Memory B cell (primary cell): Measurements from ENCODE around the gene CA10.

Source experiments
- ATAC-seq: fragments of 150-1000 bp; cut with Tn5 transposase; 2 replicates; pipeline ENCODE4 v1.10.0; 2021; ENCODE audit warnings: low read depth, mild to moderate bottlenecking, moderate library complexity
- DNase-seq, 2 donors: peaks; one replicate each; pipeline ENCODE4 v3.0.0; 2022; ENCODE audit warnings: low spot score in 2 of 2
- H3K27ac Mint-ChIP-seq: one replicate; pipeline ENCODE4 v1.8.0; 2022; ENCODE audit warnings: mild to moderate bottlenecking, moderate library complexity, mixed read lengths
- H3K27me3 Mint-ChIP-seq: one replicate; pipeline ENCODE4 v1.8.0; 2022; ENCODE audit warnings: mixed read lengths
- H3K36me3 Mint-ChIP-seq: one replicate; pipeline ENCODE4 v1.8.0; 2022; ENCODE audit warnings: mild to moderate bottlenecking, mixed read lengths
- H3K4me1 Mint-ChIP-seq: one replicate; pipeline ENCODE4 v1.8.0; 2022; ENCODE audit warnings: mixed read lengths
- H3K4me3 Mint-ChIP-seq: one replicate; pipeline ENCODE4 v1.8.0; 2022; ENCODE audit warnings: mild to moderate bottlenecking, moderate library complexity, mixed read lengths
- H3K9me3 Mint-ChIP-seq: one replicate; pipeline ENCODE4 v1.8.0; 2022; ENCODE audit warnings: mixed read lengths

The CA10 gene

DNA sequence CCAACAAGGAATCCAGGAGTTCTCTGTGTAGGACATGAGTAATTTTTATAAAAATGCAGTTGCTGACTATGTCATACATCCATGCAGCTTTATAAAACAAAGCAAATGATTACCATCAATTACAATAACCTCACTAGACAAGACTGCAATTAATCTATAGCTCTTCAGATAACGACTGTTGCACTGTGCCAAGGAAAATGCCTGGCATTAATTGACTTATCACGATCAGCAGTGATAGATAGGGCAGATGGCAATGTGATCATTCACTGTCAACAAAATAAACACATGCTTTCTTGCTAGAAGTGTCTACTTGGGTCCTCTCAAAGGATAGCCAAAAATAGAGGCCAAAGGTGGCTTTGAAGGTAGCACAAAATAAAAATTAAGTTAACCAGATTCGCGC lies 415.0 kb downstream of the CA10 start:
- ATAC-seq = no peak
- no peaks in the 10 kb centered on the region for H3K4me1 Mint-ChIP-seq

DNA sequence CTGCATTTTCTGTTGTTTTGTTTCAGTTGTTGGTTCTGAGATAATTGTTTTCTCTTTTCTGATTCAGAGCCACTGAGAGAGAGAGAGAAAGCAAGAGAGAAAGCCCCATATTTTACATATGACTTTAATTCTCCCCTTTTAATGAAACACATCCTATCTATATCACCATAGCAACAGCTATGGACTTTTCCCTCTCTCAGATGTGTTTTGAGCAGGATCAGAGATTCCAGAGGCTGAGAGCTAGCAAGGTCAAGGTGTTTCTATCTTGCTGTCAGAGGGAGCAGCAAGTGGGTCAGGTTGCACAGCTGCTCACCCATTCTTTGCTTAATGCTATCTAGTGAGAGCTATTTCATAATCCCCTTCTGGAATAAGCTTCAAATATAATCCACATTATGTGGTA lies 415.9 kb downstream of the CA10 start:
- no peak for ATAC-seq
- no peaks in the 10 kb centered on the region for H3K4me1 Mint-ChIP-seq
- H3K9me3 Mint-ChIP-seq = no peaks in the 10 kb centered on the region
- H3K27ac Mint-ChIP-seq = no peak overlapping the region
- H3K4me3 Mint-ChIP-seq = no peak overlapping the region
- H3K27me3 Mint-ChIP-seq = peaks cover 4% of the 10 kb centered on the region
- H3K36me3 Mint-ChIP-seq = no peaks in the 10 kb centered on the region
- no peak for DNase-seq

More for the DNA sequence above, 415.0 kb downstream of the CA10 start:
- no peaks in the 10 kb centered on the region for H3K9me3 Mint-ChIP-seq
- no peaks in the 10 kb centered on the region for H3K36me3 Mint-ChIP-seq
- no peak for DNase-seq
- H3K4me3 Mint-ChIP-seq = no peak overlapping the region
- peaks cover 4% of the 10 kb centered on the region for H3K27me3 Mint-ChIP-seq
- no peak overlapping the region for H3K27ac Mint-ChIP-seq

DNA sequence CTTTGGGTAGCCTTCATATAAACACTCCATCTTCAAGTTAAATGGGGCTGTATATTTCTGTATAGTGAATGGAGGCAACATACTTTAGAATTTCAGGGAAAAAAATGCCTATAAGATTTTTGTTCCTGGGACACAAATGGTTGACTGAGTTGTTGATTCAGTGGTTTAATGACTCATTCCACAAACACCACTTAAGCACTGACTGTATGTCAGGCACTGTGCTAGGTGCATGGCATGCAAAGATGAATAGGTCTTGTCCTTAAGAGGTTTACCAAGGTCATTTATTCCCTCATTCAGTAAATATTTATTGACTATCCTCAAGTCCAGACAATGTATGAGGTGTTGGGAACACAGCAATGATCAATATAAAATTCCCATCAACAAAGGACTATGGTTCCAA lies 417.1 kb downstream of the CA10 start:
- ATAC-seq = no peak
- no peak overlapping the region for H3K4me3 Mint-ChIP-seq
- no peaks in the 10 kb centered on the region for H3K36me3 Mint-ChIP-seq
- H3K27me3 Mint-ChIP-seq = peaks cover 4% of the 10 kb centered on the region
- H3K27ac Mint-ChIP-seq = no peak overlapping the region
- no peaks in the 10 kb centered on the region for H3K4me1 Mint-ChIP-seq
- H3K9me3 Mint-ChIP-seq = no peaks in the 10 kb centered on the region
- DNase-seq = no peak

DNA sequence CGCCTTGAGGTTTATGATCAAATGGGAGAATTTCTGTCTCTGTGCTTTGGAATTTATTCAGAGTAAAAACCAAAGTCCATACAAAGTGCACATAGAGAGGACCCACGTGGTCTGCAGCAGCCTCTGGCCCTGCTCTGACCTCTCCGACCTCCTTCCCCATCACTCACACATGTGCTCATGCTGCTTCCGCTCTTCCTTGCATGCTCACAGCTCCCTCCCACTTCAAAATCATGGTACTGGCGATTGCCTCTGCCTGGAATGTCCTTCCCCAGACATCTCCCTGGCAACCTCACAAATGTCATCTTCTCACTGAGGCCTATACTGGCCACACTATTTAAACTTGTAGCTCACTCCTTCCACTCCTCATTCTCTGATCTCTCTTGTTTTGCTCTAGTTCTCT lies 418.0 kb downstream of the CA10 start:
- Mint-ChIP-seq H3K27ac (no peak overlapping the region), H3K36me3 (no peaks in the 10 kb centered on the region), H3K4me3 (no peak overlapping the region), H3K9me3 (no peaks in the 10 kb centered on the region), H3K4me1 (no peaks in the 10 kb centered on the region), H3K27me3 (peaks cover 4% of the 10 kb centered on the region)
- no peak for ATAC-seq
- DNase-seq = no peak

DNA sequence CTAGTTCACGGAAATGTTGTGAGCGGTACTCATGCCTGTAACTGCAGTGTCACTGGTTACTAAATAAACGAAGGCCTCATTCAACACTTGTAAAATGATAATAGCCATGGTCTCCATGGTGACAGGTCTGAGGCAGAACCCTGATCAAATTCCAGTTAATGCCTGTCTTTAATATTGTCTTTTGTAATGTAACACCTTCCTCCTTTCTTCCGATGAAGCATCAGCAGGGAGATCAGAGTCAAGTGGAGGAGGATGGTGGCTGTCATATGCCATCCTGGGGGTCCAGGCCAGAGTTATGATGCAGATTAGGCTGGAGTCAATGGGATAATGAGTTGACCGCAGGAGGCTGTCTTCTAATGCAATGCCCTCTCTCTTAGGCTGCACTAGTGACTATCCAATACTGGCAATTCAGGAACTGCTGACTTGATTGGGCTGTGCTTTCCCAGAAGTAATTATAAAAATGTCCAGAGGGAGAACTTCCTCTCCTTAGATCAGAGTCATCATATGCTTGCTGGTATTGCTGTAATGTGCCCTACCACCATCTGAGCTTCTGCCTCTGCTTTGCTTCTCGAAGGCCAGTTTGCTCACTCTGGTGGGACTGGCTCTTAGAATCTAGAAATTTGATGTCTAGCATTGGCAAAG lies 419.1 kb downstream of the CA10 start:
- no peak for ATAC-seq
- H3K4me3 Mint-ChIP-seq = no peak overlapping the region
- DNase-seq = no peak
- H3K27me3 Mint-ChIP-seq = peaks cover 4% of the 10 kb centered on the region
- no peaks in the 10 kb centered on the region for H3K36me3 Mint-ChIP-seq
- no peaks in the 10 kb centered on the region for H3K4me1 Mint-ChIP-seq
- H3K27ac Mint-ChIP-seq = no peak overlapping the region
- no peaks in the 10 kb centered on the region for H3K9me3 Mint-ChIP-seq

DNA sequence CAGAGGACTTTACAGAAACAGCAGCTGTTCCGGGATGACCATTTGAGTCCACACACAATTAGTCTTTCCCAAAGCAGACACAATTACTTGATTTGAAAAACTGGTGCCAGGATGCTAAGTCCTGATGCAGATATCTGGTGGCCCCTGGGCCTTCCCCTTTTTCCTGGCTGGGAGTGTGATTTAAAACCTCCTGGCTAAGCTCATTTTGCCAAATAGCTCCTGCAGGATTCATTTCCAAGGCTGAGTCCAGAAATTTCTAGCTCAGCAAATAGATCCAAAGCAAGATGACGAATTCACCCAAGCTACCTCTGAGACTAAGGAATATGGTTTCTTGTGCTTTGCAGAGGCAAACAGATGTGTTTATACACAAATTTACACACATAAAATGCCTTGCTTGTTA lies 422.2 kb downstream of the CA10 start:
- H3K4me3 Mint-ChIP-seq = no peak overlapping the region
- H3K4me1 Mint-ChIP-seq = no peaks in the 10 kb centered on the region
- H3K9me3 Mint-ChIP-seq = no peaks in the 10 kb centered on the region
- DNase-seq (no peak), ATAC-seq (no peak)
- no peak overlapping the region for H3K27ac Mint-ChIP-seq
- H3K27me3 Mint-ChIP-seq = peaks cover 6% of the 10 kb centered on the region
- no peaks in the 10 kb centered on the region for H3K36me3 Mint-ChIP-seq

DNA sequence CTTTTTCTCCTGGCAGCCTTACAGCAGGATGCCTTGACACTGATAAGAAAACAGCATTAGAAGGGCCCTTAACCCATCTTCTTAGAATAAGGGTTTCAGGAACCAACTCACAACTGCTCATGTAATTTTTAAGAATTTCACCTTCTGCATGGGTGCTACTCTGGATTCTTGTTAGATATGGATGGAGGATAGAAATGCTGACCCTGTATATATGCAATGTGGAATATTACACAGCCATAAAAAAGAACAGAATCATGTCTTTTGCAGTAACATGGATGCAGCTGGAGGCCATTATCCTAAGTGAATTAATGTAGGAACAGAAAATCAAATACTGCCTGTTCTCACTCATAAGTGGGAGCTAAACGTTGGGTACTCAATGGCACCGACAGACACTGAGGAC lies 423.5 kb downstream of the CA10 start:
- H3K4me1 Mint-ChIP-seq = no peaks in the 10 kb centered on the region

DNA sequence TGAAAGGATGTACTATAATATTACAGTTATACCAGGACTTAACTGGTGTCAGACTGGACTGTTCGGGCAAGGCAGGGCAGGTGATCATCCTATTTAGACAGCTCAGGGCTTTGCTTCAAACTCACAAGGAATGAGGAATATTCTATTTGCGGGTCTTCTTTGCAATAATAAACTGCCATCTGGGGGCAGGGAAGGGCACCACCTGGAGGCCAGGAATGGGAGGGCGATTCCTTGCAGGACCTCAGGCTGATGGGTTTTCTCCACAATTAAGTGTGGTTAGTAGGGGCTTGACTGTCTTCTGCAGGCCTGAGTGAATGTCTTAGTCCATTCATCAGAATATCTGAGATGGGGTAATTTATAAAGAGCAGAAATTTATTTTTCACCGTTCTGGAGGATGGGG lies 424.1 kb downstream of the CA10 start:
- DNase-seq (no peak), ATAC-seq (no peak)
- Mint-ChIP-seq H3K27ac (no peak overlapping the region), H3K4me1 (no peaks in the 10 kb centered on the region), H3K27me3 (peaks cover 3% of the 10 kb centered on the region), H3K36me3 (no peaks in the 10 kb centered on the region), H3K9me3 (no peaks in the 10 kb centered on the region), H3K4me3 (no peak overlapping the region)

More for the DNA sequence above, 423.5 kb downstream of the CA10 start:
- Mint-ChIP-seq H3K36me3 (no peaks in the 10 kb centered on the region), H3K27me3 (peaks cover 3% of the 10 kb centered on the region), H3K4me3 (no peak overlapping the region), H3K9me3 (no peaks in the 10 kb centered on the region), H3K27ac (no peak overlapping the region)
- DNase-seq = no peak
- ATAC-seq = no peak

DNA sequence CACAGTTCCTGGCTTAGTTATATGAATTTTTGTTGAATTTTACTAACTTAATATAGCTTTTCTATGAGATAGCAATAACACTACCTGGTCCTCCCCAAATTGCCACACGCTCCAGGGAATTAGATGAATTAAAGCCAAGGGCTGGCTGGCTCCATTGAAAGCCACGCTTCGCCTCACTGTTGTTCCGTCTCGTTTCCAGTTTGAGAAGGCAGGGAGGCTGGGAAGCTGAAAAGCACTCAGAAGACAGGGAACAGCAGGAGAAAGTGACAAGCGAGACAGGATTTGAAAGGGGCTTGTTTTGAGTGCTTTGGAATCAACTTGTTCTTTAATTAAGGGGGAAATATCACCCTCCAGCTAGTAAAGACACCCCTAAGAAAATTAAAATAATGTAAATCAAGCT lies 425.3 kb downstream of the CA10 start:
- no peak for DNase-seq
- H3K27me3 Mint-ChIP-seq = peaks cover 4% of the 10 kb centered on the region
- no peaks in the 10 kb centered on the region for H3K36me3 Mint-ChIP-seq
- no peak for ATAC-seq
- H3K27ac Mint-ChIP-seq = no peak overlapping the region
- no peaks in the 10 kb centered on the region for H3K4me1 Mint-ChIP-seq
- H3K4me3 Mint-ChIP-seq = no peak overlapping the region
- H3K9me3 Mint-ChIP-seq = peaks cover 1% of the 10 kb centered on the region

DNA sequence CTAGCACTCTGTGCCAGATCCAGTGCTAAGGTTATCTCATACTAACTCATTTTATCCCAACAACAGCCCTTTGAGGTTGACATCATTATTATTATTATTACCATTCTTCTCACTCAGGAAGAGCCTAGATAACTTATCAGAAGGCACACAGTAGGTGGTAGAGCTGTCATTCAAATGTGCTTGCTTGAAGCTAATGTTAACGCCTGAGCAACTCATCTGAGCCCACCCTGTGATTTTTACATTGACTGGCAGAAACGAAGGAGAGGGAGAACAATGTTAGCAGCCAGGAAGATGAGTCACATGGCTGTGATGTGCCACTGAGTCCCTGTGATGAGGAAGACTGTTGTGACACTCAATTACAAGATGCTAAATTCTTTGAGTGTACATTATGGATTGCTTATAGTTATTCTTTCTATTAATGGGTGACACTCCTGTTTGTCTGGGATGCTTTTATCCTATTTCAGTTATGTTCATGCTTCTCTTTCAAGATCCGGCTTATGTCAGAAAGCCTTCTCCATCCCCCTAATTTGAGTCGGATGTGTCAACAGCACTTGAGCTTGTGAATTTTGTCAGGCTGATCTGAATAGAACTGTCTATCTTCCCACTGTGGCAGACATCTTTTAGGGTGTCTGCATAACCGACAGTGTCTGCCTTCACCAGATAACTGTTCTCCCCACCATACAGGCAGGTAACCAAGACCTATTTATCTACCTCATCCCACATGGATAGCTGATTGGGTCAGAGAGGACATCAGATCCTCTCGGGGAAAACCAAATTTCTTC lies 426.4 kb downstream of the CA10 start:
- Mint-ChIP-seq H3K27me3 (peaks cover 4% of the 10 kb centered on the region), H3K36me3 (no peaks in the 10 kb centered on the region), H3K9me3 (peaks cover 1% of the 10 kb centered on the region), H3K4me3 (no peak overlapping the region), H3K27ac (no peak overlapping the region), H3K4me1 (no peaks in the 10 kb centered on the region)
- DNase-seq (no peak), ATAC-seq (no peak)

DNA sequence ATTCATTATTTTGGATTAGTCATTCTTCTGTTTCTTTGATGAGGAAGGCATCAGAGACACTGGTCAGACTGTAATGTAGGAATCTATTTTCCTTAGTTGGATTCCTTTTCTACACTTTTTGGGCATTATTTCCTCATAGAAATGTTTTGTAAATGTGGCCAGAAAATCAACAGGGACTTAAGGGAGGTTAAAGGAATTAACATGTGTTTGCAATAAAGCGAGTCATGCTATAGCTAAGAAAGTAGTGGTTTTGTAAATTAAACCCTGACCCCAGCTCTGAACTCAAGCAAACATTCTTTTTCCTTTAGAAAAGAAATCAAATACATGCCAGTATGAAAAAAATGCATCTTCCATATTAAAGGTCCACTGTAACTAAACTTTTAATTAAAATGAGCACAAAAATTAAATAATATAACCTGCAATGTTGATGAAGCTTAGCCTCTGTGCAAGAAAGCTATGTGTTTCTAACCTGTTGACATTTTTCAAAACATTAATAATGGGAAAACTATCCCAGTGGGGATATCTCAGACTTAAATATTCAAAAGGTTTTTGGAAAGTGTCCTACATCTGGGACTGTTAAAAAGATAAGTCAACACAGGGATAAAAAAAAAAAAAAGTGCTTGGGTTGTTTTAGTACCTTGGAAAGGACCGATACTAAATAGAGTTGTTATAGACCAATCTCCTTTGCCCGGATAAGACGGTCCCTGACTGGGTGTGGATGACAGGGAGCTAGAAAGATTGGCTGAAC lies 428.0 kb downstream of the CA10 start:
- ATAC-seq = no peak

DNA sequence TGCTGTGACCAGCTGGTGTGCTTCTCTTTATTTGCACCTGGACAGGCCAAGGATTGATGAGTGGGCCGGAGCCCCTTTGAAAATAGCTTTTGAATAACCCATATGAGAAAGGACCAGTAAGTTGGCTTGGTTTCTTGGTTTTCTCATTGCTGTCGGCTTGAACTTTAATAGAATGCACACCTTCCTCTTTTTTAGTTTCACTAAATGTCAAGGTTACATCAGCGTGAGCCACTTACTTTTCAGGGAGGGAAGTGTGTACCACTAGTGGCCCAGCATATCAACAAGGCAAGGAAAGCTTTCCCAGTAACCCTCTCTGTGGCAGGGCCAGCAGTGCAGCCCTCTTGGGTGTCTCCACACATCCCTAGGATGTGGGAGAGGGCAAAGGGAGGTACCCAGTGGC lies 433.3 kb downstream of the CA10 start:
- DNase-seq (no peak), ATAC-seq (no peak)
- peaks cover 6% of the 10 kb centered on the region for H3K27me3 Mint-ChIP-seq
- peaks cover 5% of the 10 kb centered on the region for H3K9me3 Mint-ChIP-seq
- peaks cover 2% of the 10 kb centered on the region for H3K4me1 Mint-ChIP-seq
- no peaks in the 10 kb centered on the region for H3K36me3 Mint-ChIP-seq
- no peak overlapping the region for H3K4me3 Mint-ChIP-seq
- no peak overlapping the region for H3K27ac Mint-ChIP-seq

More for the DNA sequence above, 428.0 kb downstream of the CA10 start:
- no peak for DNase-seq
- Mint-ChIP-seq H3K9me3 (peaks cover 1% of the 10 kb centered on the region), H3K4me3 (no peak overlapping the region), H3K4me1 (no peaks in the 10 kb centered on the region), H3K27me3 (peaks cover 4% of the 10 kb centered on the region), H3K36me3 (no peaks in the 10 kb centered on the region), H3K27ac (no peak overlapping the region)

DNA sequence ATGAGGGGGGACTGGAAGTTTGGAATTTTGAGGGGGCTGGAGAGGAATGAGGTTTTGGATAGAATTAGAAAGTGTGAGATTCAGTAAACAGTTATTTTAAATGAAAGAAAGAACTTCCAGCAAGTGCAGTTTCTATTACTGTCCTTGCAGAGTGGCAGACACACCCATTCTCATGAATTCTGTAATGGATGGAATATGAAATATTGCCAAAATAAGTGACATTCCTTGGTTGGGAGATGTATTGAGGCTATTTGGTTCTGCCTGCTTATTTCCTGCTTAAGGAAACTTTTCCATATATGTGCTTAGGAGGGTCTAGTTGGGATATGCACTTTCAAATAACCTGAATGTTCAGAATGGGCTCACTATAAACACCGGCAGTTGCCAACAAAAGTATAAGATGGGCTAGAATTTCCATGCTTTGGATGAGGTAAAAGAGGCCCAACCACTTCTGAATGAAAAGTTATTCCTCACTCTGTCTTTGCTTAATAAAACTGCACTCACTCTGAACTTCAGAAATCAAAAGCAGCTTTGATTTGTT lies 434.4 kb downstream of the CA10 start:
- peaks cover 7% of the 10 kb centered on the region for H3K9me3 Mint-ChIP-seq
- no peak overlapping the region for H3K4me3 Mint-ChIP-seq
- H3K27me3 Mint-ChIP-seq = peaks cover 5% of the 10 kb centered on the region
- H3K27ac Mint-ChIP-seq = no peak overlapping the region
- H3K36me3 Mint-ChIP-seq = no peaks in the 10 kb centered on the region
- ATAC-seq (no peak), DNase-seq (no peak)
- H3K4me1 Mint-ChIP-seq = peaks cover 2% of the 10 kb centered on the region

DNA sequence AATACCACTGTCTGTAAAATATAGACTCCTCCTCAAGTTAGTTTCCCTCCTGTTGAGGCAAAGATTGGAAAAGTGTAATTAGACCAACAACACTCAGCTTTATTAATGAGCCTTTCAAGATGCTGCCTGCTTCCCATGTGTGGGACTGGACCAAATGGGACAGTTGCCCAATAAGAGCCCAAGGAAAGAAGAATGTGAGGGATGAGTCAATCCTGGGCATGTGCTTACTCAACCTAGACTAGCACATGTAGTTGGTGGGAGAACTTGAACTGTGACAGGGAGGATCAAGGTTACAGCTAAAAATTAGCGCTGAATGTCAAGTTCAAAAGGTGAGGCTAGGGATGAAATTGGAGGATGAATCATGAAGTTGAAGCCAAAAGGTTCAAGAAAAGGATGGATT lies 435.5 kb downstream of the CA10 start:
- no peak for ATAC-seq
- Mint-ChIP-seq H3K27ac (no peak overlapping the region), H3K4me1 (peaks cover 2% of the 10 kb centered on the region)

More for the DNA sequence above, 435.5 kb downstream of the CA10 start:
- no peak for DNase-seq
- H3K4me3 Mint-ChIP-seq = no peak overlapping the region
- H3K27me3 Mint-ChIP-seq = peaks cover 3% of the 10 kb centered on the region
- H3K9me3 Mint-ChIP-seq = peaks cover 6% of the 10 kb centered on the region
- H3K36me3 Mint-ChIP-seq = no peaks in the 10 kb centered on the region
